ENCODE measurements around the gene CACNA1B. TPM values are rescaled to one million over a fixed set of nuclear protein-coding genes. Genes with fewer than 3 reads are reported as not detected.

The CACNA1B gene
- polyA plus RNA-seq, 1 experiment: 0.01 TPM

- DNase-seq (ENCODE audit: low read depth): no peak
- POLR2A ChIA-PET: no interaction called here
- Histone ChIP-seq H3K36me3 (ENCODE audit: control insufficient read depth, insufficient read depth, low read length) (peaks cover 22% of the 10 kb centered on the region), H3K27me3 (ENCODE audit: control insufficient read depth, insufficient read depth, low read length) (no peaks in the 10 kb centered on the region), H3K4me3 (ENCODE audit: low read depth, low read length) (no peak overlapping the region)
- CTCF ChIA-PET: interaction anchor here (1.9 kb wide), 1 partner anchor 11 kb away, joined by 4 read pairs; no protein-coding TSS in a partner anchor
- TF ChIP-seq CTCF (IDR thresholded peaks at IDR 0.05; ENCODE audit: insufficient read depth, low read depth, low read length): no peak
Measured at GRCh38 chr9:137836831-137837241, 40.7 kb upstream of the CACNA1B start.

GRCh38 chr9:137837345-137838278 is 40.0 kb upstream of the CACNA1B start:
- no peaks in the 10 kb centered on the region for H3K27me3 ChIP-seq (ENCODE audit: control insufficient read depth, insufficient read depth, low read length)
- no peak for TF ChIP-seq CTCF (IDR thresholded peaks at IDR 0.05; ENCODE audit: insufficient read depth, low read depth, low read length)
- H3K36me3 ChIP-seq (ENCODE audit: control insufficient read depth, insufficient read depth, low read length): peaks cover 21% of the 10 kb centered on the region
- POLR2A ChIA-PET: no interaction called here
- H3K4me3 ChIP-seq (ENCODE audit: low read depth, low read length): no peak overlapping the region
- DNase-seq (ENCODE audit: low read depth): no peak
- CTCF ChIA-PET: interaction anchor here (1.9 kb wide), 1 partner anchor 10 kb away, joined by 4 read pairs; no protein-coding TSS in a partner anchor

- POLR2A ChIA-PET: no interaction called here
- Histone ChIP-seq H3K4me3 (ENCODE audit: low read depth, low read length) (no peak overlapping the region), H3K36me3 (ENCODE audit: control insufficient read depth, insufficient read depth, low read length) (peaks cover 17% of the 10 kb centered on the region), H3K27me3 (ENCODE audit: control insufficient read depth, insufficient read depth, low read length) (no peaks in the 10 kb centered on the region)
- no peak for TF ChIP-seq CTCF (IDR thresholded peaks at IDR 0.05; ENCODE audit: insufficient read depth, low read depth, low read length)
- DNase-seq (ENCODE audit: low read depth): no peak
- CTCF ChIA-PET: no interaction called here
Measured at GRCh38 chr9:137838576-137838975, 39.0 kb upstream of the CACNA1B start.

GRCh38 chr9:137843355-137843754 is 34.2 kb upstream of the CACNA1B start:
- ChIA-PET CTCF (no interaction called here), POLR2A (no interaction called here)
- Histone ChIP-seq H3K4me3 (ENCODE audit: low read depth, low read length) (no peak overlapping the region), H3K27me3 (ENCODE audit: control insufficient read depth, insufficient read depth, low read length) (no peaks in the 10 kb centered on the region), H3K36me3 (ENCODE audit: control insufficient read depth, insufficient read depth, low read length) (no peaks in the 10 kb centered on the region)
- DNase-seq (ENCODE audit: low read depth): no peak
- TF ChIP-seq CTCF (IDR thresholded peaks at IDR 0.05; ENCODE audit: insufficient read depth, low read depth, low read length): no peak

GRCh38 chr9:137851516-137852267 is 25.9 kb upstream of the CACNA1B start:
- TF ChIP-seq CTCF (IDR thresholded peaks at IDR 0.05; ENCODE audit: insufficient read depth, low read depth, low read length): no peak
- no peak for DNase-seq (ENCODE audit: low read depth)
- no peaks in the 10 kb centered on the region for H3K27me3 ChIP-seq (ENCODE audit: control insufficient read depth, insufficient read depth, low read length)
- H3K36me3 ChIP-seq (ENCODE audit: control insufficient read depth, insufficient read depth, low read length): no peaks in the 10 kb centered on the region
- ChIA-PET CTCF (no interaction called here), POLR2A (no interaction called here)
- H3K4me3 ChIP-seq (ENCODE audit: low read depth, low read length): no peak overlapping the region
